ENCODE data around the gene TTC34.
"Not testable (repeated sequence)": the region's sequence is repeated elsewhere in the genome, so short reads cannot be mapped to it uniquely, and the experiment has no call there.

Gene TTC34

DNA sequence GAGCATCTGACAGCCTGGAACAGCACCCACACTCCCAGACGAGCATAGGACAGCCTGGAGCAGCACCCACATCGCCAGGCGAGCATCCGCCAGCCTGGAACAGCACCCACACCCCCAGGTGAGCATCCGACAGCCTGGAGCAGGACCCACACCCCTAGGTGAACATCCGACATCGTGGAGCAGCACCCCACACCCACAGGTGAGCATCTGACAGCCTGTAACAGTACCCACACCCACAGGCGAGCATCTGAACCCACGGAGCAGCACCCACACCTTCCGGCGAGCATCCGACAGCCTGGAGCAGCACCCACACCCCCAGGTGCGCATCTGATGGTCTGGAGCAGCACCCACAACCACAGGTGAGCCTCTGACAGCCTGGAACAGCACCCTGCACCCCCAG lies 44.0 kb downstream of the TTC34 start:
- H3K27ac Mint-ChIP-seq; H3K4me1 Mint-ChIP-seq; ATAC-seq (ENCODE audit: low read depth); DNase-seq (ENCODE audit: low spot score in 2 of 2); H3K4me3 Mint-ChIP-seq; H3K9me3 Mint-ChIP-seq; H3K27me3 Mint-ChIP-seq; H3K36me3 Mint-ChIP-seq: not testable (repeated sequence)

GRCh38 chr1:2755426-2755825 lies 46.1 kb downstream of the TTC34 start:
- not testable (repeated sequence) for ATAC-seq (ENCODE audit: low read depth); H3K4me1 Mint-ChIP-seq; H3K27ac Mint-ChIP-seq; DNase-seq (ENCODE audit: low spot score in 2 of 2); H3K9me3 Mint-ChIP-seq; H3K36me3 Mint-ChIP-seq; H3K4me3 Mint-ChIP-seq; H3K27me3 Mint-ChIP-seq

DNA sequence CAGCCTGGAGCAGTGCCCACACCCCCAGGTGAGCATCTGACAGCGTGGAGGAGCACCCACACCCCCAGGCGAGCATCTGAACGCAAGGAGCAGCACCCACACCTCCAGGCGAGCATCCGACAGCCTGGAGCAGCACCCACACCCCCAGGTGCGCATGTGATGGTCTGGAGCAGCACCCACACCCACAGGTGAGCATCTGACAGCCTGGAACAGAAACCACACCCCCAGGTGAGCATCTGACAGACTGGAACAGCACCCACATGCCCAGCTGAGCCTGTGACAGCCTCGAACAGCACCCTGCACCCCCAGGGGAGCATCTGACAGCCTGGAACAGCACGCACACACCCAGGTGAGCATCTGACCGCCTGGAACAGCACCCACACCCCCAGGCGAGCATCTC lies 46.9 kb downstream of the TTC34 start:
- not testable (repeated sequence) for DNase-seq (ENCODE audit: low spot score in 2 of 2); H3K36me3 Mint-ChIP-seq; H3K9me3 Mint-ChIP-seq; H3K4me3 Mint-ChIP-seq; H3K27me3 Mint-ChIP-seq; H3K27ac Mint-ChIP-seq; ATAC-seq (ENCODE audit: low read depth); H3K4me1 Mint-ChIP-seq

GRCh38 chr1:2752503-2752902 lies 49.0 kb downstream of the TTC34 start:
- H3K36me3 Mint-ChIP-seq; H3K27me3 Mint-ChIP-seq; H3K4me3 Mint-ChIP-seq; H3K9me3 Mint-ChIP-seq; H3K27ac Mint-ChIP-seq; DNase-seq (ENCODE audit: low spot score in 2 of 2); H3K4me1 Mint-ChIP-seq; ATAC-seq (ENCODE audit: low read depth): not testable (repeated sequence)

DNA sequence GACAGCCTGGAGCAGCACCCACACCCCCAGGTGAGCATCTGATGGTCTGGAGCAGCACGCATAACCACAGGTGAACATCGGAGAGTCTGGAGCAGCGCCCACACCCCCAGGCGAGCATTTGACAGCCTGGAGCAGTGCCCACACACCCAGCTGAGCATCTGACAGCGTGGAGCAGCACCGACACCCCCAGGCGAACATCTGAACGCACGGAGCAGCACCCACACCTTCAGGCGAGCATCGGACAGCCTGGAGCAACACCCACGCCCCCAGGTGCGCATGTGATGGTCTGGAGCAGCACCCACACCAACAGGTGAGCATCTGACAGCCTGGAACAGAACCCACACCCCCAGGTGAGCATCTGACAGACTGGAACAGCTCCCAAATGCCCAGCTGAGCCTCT lies 49.6 kb downstream of the TTC34 start:
- ATAC-seq (ENCODE audit: low read depth); H3K27me3 Mint-ChIP-seq; H3K36me3 Mint-ChIP-seq; H3K27ac Mint-ChIP-seq; H3K9me3 Mint-ChIP-seq; H3K4me3 Mint-ChIP-seq; DNase-seq (ENCODE audit: low spot score in 2 of 2); H3K4me1 Mint-ChIP-seq: not testable (repeated sequence)

- H3K4me3 Mint-ChIP-seq; H3K9me3 Mint-ChIP-seq; H3K27ac Mint-ChIP-seq; H3K27me3 Mint-ChIP-seq; H3K36me3 Mint-ChIP-seq; ATAC-seq (ENCODE audit: low read depth); H3K4me1 Mint-ChIP-seq; DNase-seq (ENCODE audit: low spot score in 2 of 2): not testable (repeated sequence)
Measured at GRCh38 chr1:2750766-2751730, 50.4 kb downstream of the TTC34 start.

GRCh38 chr1:2750041-2750680 lies 51.3 kb downstream of the TTC34 start:
- not testable (repeated sequence) for ATAC-seq (ENCODE audit: low read depth)

GRCh38 chr1:2748626-2749025 lies 52.9 kb downstream of the TTC34 start:
- H3K27ac Mint-ChIP-seq; H3K4me3 Mint-ChIP-seq; DNase-seq (ENCODE audit: low spot score in 2 of 2); ATAC-seq (ENCODE audit: low read depth); H3K36me3 Mint-ChIP-seq; H3K4me1 Mint-ChIP-seq; H3K9me3 Mint-ChIP-seq; H3K27me3 Mint-ChIP-seq: not testable (repeated sequence)

More at GRCh38 chr1:2750041-2750680, 51.3 kb downstream of the TTC34 start:
- H3K9me3 Mint-ChIP-seq; H3K4me3 Mint-ChIP-seq; H3K36me3 Mint-ChIP-seq; H3K27me3 Mint-ChIP-seq; H3K27ac Mint-ChIP-seq; H3K4me1 Mint-ChIP-seq; DNase-seq (ENCODE audit: low spot score in 2 of 2): not testable (repeated sequence)

DNA sequence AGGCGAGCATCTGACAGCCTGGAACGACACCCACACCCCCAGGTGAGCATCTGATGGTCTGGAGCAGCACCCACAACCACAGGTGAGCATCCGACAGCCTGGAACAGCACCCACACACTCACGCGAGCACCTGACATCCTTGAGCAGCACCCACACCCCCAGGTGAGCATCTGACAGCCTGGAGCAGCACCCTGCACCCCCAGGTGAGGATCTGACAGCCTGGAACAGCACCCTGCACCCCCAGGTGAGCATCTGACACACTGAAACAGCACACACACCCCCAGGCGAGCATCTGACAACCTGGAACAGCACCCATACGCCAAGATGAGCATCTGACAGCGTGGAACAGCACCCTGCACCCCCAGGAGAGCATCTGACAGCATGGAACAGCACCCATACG lies 106.7 kb downstream of the TTC34 start:
- not testable (repeated sequence) for DNase-seq (ENCODE audit: low spot score in 2 of 2); H3K4me3 Mint-ChIP-seq; H3K9me3 Mint-ChIP-seq; H3K36me3 Mint-ChIP-seq; H3K27ac Mint-ChIP-seq; H3K4me1 Mint-ChIP-seq; H3K27me3 Mint-ChIP-seq; ATAC-seq (ENCODE audit: low read depth)

- not testable (repeated sequence) for H3K36me3 Mint-ChIP-seq; ATAC-seq (ENCODE audit: low read depth); H3K27me3 Mint-ChIP-seq; H3K9me3 Mint-ChIP-seq; H3K4me1 Mint-ChIP-seq; DNase-seq (ENCODE audit: low spot score in 2 of 2); H3K4me3 Mint-ChIP-seq; H3K27ac Mint-ChIP-seq
Measured at GRCh38 chr1:2690180-2690579, 111.3 kb downstream of the TTC34 start.

GRCh38 chr1:2688336-2688665 lies 113.2 kb downstream of the TTC34 start:
- H3K27me3 Mint-ChIP-seq, result not testable (repeated sequence)

GRCh38 chr1:2687638-2688335 lies 113.7 kb downstream of the TTC34 start:
- DNase-seq (ENCODE audit: low spot score in 2 of 2); H3K9me3 Mint-ChIP-seq; H3K27me3 Mint-ChIP-seq; H3K27ac Mint-ChIP-seq; H3K36me3 Mint-ChIP-seq; H3K4me1 Mint-ChIP-seq; H3K4me3 Mint-ChIP-seq; ATAC-seq (ENCODE audit: low read depth): not testable (repeated sequence)

More at GRCh38 chr1:2688336-2688665, 113.2 kb downstream of the TTC34 start:
- not testable (repeated sequence) for H3K4me3 Mint-ChIP-seq; DNase-seq (ENCODE audit: low spot score in 2 of 2); H3K4me1 Mint-ChIP-seq; H3K36me3 Mint-ChIP-seq; H3K9me3 Mint-ChIP-seq; H3K27ac Mint-ChIP-seq; ATAC-seq (ENCODE audit: low read depth)

- not testable (repeated sequence) for H3K9me3 Mint-ChIP-seq; H3K27me3 Mint-ChIP-seq; H3K4me3 Mint-ChIP-seq; ATAC-seq (ENCODE audit: low read depth); H3K27ac Mint-ChIP-seq; H3K36me3 Mint-ChIP-seq; H3K4me1 Mint-ChIP-seq; DNase-seq (ENCODE audit: low spot score in 2 of 2)
Measured at GRCh38 chr1:2687174-2687591, 114.3 kb downstream of the TTC34 start.
